Lower lobe of right lung (tissue), 2 donors: Measurements from ENCODE around the gene RAET1G. TPM values are rescaled to one million over a fixed set of nuclear protein-coding genes. Genes with fewer than 3 reads are reported as not detected.
"Not testable (repeated sequence)": the region's sequence is repeated elsewhere in the genome, so short reads cannot be mapped to it uniquely, and the experiment has no call there.

Source experiments
- ATAC-seq, 2 donors: fragments of 200-7000 bp; cut with Tn5 transposase; one replicate each; pipeline ENCODE4 v1.9.1; 2020 to 2022; ENCODE audit warnings: mild to moderate bottlenecking in 2 of 2, moderate library complexity in 2 of 2
- DNase-seq: peaks from one replicate; pipeline ENCODE4 v3.0.0-alpha.2; 2020
- H3K27ac ChIP-seq: fragments of 200-600 bp; one replicate; pipeline ENCODE4 v1.8.0; 2022
- H3K27me3 ChIP-seq: fragments of 200-600 bp; one replicate; pipeline ENCODE4 v1.8.0; 2022; ENCODE audit warnings: low read depth
- H3K36me3 ChIP-seq: fragments of 200-600 bp; one replicate; pipeline ENCODE4 v1.8.0; 2022; ENCODE audit warnings: mild to moderate bottlenecking
- H3K4me1 ChIP-seq: fragments of 200-600 bp; one replicate; pipeline ENCODE4 v1.8.0; 2022
- H3K4me3 ChIP-seq: fragments of 200-600 bp; one replicate; pipeline ENCODE4 v1.8.0; 2022; ENCODE audit warnings: mild to moderate bottlenecking
- H3K9me3 ChIP-seq: fragments of 200-600 bp; one replicate; pipeline ENCODE4 v1.8.0; 2022
- CTCF ChIP-seq: fragments of 200-600 bp; IDR thresholded peaks from one replicate; pipeline ENCODE4 v1.8.0; 2022; ENCODE audit warnings: antibody characterized with exemption, mild to moderate bottlenecking
- intact Hi-C: fragments of 100-400 bp; cut with DNase I; formaldehyde crosslinking; loops from one replicate; pipeline ENCODE4 v1.11.0; 2022
- total RNA-seq: library from RNA; stranded (reverse); fragmentation: NEBNext Ultra II Directional; extraction: Animal tissue kit (Norgen Biotek cat#: 25700); gene quantifications from one replicate; pipeline ENCODE4 v1.2.1, GENCODE V29; 2021
- donor health status: DM: no; HTN: yes; CAD: no; lungs with severe emphysema.

Gene RAET1G
- total RNA-seq, 1 donor from 2014 or later: 0.83 TPM

- ATAC-seq: peak; percentile 93 to 94
These were observed 3.3 kb upstream of the RAET1G start for GRCh38 chr6:149925974-149926777.

GRCh38 chr6:149925253-149925973 lies 2.5 kb upstream of the RAET1G start:
- Histone ChIP-seq H3K4me1 (peaks cover 22% of the 10 kb centered on the region), H3K36me3 (no peaks in the 10 kb centered on the region), H3K27ac (peak overlapping the region; percentile 71), H3K4me3 (peak overlapping the region; percentile 61), H3K27me3 (peaks cover 20% of the 10 kb centered on the region), H3K9me3 (no peaks in the 10 kb centered on the region)
- intact Hi-C loops: loop anchor here (10.0 kb wide), 1 partner anchor 91 kb away; no protein-coding TSS in a partner anchor
- DNase-seq: peak; percentile 61
- ATAC-seq: peak; percentile 46 to 51
- TF ChIP-seq CTCF: no peak

More at GRCh38 chr6:149925974-149926777, 3.3 kb upstream of the RAET1G start:
- intact Hi-C loops: loop anchor here (10.0 kb wide), 1 partner anchor 91 kb away; no protein-coding TSS in a partner anchor
- peak; percentile 82 for TF ChIP-seq CTCF
- Histone ChIP-seq H3K27me3 (peaks cover 25% of the 10 kb centered on the region), H3K4me3 (peak overlapping the region; percentile 61), H3K9me3 (no peaks in the 10 kb centered on the region), H3K27ac (peak overlapping the region; percentile 71), H3K36me3 (no peaks in the 10 kb centered on the region), H3K4me1 (peaks cover 22% of the 10 kb centered on the region)
- DNase-seq: peak; percentile 90

- no peak for TF ChIP-seq CTCF
- peak overlapping the region; percentile 71 for H3K27ac ChIP-seq
- ATAC-seq (no peak), DNase-seq (no peak)
- no peaks in the 10 kb centered on the region for H3K9me3 ChIP-seq
- H3K4me3 ChIP-seq: peak overlapping the region; percentile 61
- intact Hi-C loops: loop anchor here (10.0 kb wide), 1 partner anchor 90 kb away; no protein-coding TSS in a partner anchor
- no peaks in the 10 kb centered on the region for H3K36me3 ChIP-seq
- H3K4me1 ChIP-seq: peaks cover 22% of the 10 kb centered on the region
- H3K27me3 ChIP-seq: peaks cover 20% of the 10 kb centered on the region
These were observed 2.0 kb upstream of the RAET1G start for GRCh38 chr6:149924933-149925252.

DNA sequence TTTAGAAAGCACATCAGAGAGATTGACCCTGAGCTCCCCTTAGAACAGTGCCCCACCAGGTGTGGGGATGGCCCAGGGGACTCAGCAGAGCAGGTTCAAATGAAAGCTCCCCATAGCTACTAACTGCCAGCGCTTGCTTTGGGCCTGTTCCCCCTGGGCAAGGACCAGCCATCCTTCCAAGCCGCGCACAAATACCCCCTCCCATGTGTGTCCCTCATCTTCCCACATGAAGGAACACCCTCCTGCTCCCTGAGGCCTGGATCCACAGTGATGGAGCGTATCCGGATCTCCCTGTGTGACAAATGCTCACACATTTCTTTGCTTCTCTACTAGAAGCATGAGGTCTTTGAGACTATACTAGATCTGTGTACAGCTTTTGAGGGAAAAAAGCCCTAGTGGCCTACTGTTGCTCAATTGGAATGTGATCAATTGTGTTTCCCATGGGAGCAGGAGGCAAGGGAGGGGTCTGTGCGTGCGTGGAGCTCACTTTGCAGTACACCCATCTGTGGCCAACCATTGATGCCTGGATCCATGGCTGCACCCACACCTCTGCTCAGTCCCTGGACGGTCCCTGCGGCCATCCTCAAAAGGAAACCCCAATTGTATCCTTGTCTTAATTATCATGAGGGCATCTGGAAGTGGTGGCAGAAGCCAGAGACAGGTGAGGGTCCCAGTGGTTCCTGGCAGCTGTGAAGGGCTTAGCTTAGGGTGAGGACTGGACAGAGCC lies 1.4 kb upstream of the RAET1G start:
- H3K4me3 ChIP-seq: no peak overlapping the region
- no peak for DNase-seq
- no peak overlapping the region for H3K27ac ChIP-seq
- no peaks in the 10 kb centered on the region for H3K36me3 ChIP-seq
- ATAC-seq: no peak
- peaks cover 17% of the 10 kb centered on the region for H3K27me3 ChIP-seq
- no peaks in the 10 kb centered on the region for H3K9me3 ChIP-seq
- TF ChIP-seq CTCF: no peak
- H3K4me1 ChIP-seq: peaks cover 22% of the 10 kb centered on the region
- intact Hi-C loops: loop anchor here (10.0 kb wide), 1 partner anchor 90 kb away; no protein-coding TSS in a partner anchor

GRCh38 chr6:149923327-149923986 lies 536 bp upstream of the RAET1G start:
- ATAC-seq: peak; percentile 2 to 4
- H3K9me3 ChIP-seq: no peaks in the 10 kb centered on the region
- no peak for TF ChIP-seq CTCF
- intact Hi-C loops: loop anchor here (10.0 kb wide), 1 partner anchor 89 kb away; no protein-coding TSS in a partner anchor
- H3K4me3 ChIP-seq: peak overlapping the region; percentile 61
- peaks cover 22% of the 10 kb centered on the region for H3K4me1 ChIP-seq
- peaks cover 9% of the 10 kb centered on the region for H3K27me3 ChIP-seq
- H3K36me3 ChIP-seq: no peaks in the 10 kb centered on the region
- DNase-seq: no peak
- H3K27ac ChIP-seq: no peak overlapping the region

DNA sequence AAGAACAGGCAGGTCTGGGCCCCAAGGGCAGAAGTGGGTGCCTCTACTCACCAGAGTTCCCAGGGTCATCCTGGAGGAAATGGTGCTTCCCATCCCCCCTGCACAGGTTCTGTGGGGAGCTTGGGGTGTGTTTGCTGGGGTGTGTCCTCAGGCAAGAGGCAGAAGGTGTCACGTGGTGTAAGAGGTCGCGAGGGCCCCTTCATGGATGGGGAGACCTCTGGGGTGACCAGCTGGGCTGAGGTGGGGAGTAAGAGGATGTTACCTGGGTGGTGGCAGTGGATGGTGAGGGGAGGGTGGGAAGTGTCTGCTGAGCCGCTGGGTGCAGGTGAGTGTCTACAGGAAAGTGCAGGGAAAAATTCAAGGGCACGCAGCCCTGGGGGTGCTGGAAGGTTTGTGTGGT lies 830 bp downstream of the RAET1G start:
- H3K4me3 ChIP-seq: peak overlapping the region; percentile 61
- not testable (repeated sequence) for ATAC-seq, H3K36me3 ChIP-seq, H3K27ac ChIP-seq, H3K9me3 ChIP-seq, DNase-seq, H3K27me3 ChIP-seq
- H3K4me1 ChIP-seq: peaks cover 22% of the 10 kb centered on the region
- intact Hi-C loops: loop anchor here (10.0 kb wide), 1 partner anchor 87 kb away; no protein-coding TSS in a partner anchor
